Vagina (tissue), 2 donors: ENCODE measurements around the gene INPP5J. TPM values are rescaled to one million over a fixed set of nuclear protein-coding genes. Genes with fewer than 3 reads are reported as not detected.

Experiments
- DNase-seq, 2 donors: peaks; one replicate each; pipeline ENCODE4 v3.0.0-alpha.2; 2017; ENCODE audit errors: extremely low spot score in 2 of 2
- H3K27ac ChIP-seq: fragments of 200-600 bp; sonication (generic); one replicate; pipeline ENCODE4 v1.5.1; 2019
- H3K27me3 ChIP-seq: fragments of 200-600 bp; sonication (generic); one replicate; pipeline ENCODE4 v1.5.1; 2019
- H3K36me3 ChIP-seq, 2 donors: fragments of 200-600 bp; sonication (generic); one replicate each; pipeline ENCODE4 v1.5.1; 2017 to 2019
- H3K4me1 ChIP-seq: fragments of 200-600 bp; sonication (generic); one replicate; pipeline ENCODE4 v1.5.1; 2019
- H3K4me3 ChIP-seq, 2 donors: fragments of 200-600 bp; sonication (generic); 1 replicate in 1 of 2; 2 replicates in 1 of 2; pipeline ENCODE4 v1.5.1; 2016 to 2019
- H3K9me3 ChIP-seq: fragments of 200-600 bp; sonication (generic); one replicate; pipeline ENCODE4 v1.5.1; 2019
- POLR2A ChIP-seq, 2 donors: fragments of 450-650 bp; IDR thresholded peaks; one replicate each; pipeline ENCODE4 v1.6.1; 2017; ENCODE audit warnings: antibody characterized with exemption in 2 of 2, mild to moderate bottlenecking in 2 of 2, moderate library complexity in 2 of 2
- POLR2AphosphoS5 ChIP-seq, 2 donors: sonication (generic); formaldehyde crosslinking; IDR thresholded peaks; one replicate each; pipeline ENCODE4 v1.9.0; 2017; ENCODE audit warnings: antibody characterized with exemption in 2 of 2, mild to moderate bottlenecking in 2 of 2, low read depth in 1 of 2; ENCODE audit not compliant: insufficient read depth in 1 of 2
- intact Hi-C: fragments of 100-400 bp; cut with DNase I; formaldehyde crosslinking; loops from one replicate; pipeline ENCODE4 v1.15.1; 2023
- total RNA-seq: library from RNA; depleted of rRNA; stranded (reverse); fragments of >200 nt; gene quantifications from one replicate; pipeline ENCODE4 v1.2.3, GENCODE V29; 2016
- TF ChIP-seq, protein P1 (sequence below), 3 experiments: fragments of 450-650 bp in 2 of 3; fragments of 200-600 bp in 1 of 3; sonication (generic) in 1 of 3; IDR thresholded peaks; one replicate each; pipeline ENCODE4 v1.5.1; 2017 to 2019; ENCODE audit warnings: antibody characterized with exemption in 3 of 3, mild to moderate bottlenecking in 2 of 3, moderate library complexity in 2 of 3

The INPP5J gene
- total RNA-seq, 1 donor from 2014 or later = 5.9 TPM

DNA sequence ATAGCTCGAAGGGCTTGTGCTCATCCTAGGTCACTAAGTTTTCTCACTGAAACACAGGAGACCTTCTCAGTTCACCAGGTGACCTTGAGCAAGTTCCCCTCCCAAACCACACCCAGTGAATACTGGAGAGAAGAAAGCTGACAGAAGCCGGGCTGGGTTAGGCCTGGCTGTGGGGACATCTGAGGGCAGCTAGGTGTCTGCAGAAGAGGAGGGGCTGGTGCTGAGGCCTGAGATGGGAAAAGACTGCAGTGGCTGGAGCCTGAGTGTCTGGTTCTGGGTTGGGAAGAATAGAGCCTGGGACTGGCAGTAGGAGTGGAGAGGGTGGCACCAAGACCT, 602 bp upstream of the INPP5J start:
- Histone ChIP-seq H3K4me3 (peak overlapping the region in 1 of 2 donors; percentile 41), H3K9me3 (no peaks in the 10 kb centered on the region), H3K27me3 (no peaks in the 10 kb centered on the region), H3K4me1 (peaks cover 14% of the 10 kb centered on the region), H3K36me3 (no peaks in the 10 kb centered on the region), H3K27ac (no peak overlapping the region)
- no peak for DNase-seq
- TF ChIP-seq, protein P1, sequence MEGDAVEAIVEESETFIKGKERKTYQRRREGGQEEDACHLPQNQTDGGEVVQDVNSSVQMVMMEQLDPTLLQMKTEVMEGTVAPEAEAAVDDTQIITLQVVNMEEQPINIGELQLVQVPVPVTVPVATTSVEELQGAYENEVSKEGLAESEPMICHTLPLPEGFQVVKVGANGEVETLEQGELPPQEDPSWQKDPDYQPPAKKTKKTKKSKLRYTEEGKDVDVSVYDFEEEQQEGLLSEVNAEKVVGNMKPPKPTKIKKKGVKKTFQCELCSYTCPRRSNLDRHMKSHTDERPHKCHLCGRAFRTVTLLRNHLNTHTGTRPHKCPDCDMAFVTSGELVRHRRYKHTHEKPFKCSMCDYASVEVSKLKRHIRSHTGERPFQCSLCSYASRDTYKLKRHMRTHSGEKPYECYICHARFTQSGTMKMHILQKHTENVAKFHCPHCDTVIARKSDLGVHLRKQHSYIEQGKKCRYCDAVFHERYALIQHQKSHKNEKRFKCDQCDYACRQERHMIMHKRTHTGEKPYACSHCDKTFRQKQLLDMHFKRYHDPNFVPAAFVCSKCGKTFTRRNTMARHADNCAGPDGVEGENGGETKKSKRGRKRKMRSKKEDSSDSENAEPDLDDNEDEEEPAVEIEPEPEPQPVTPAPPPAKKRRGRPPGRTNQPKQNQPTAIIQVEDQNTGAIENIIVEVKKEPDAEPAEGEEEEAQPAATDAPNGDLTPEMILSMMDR (IDR thresholded peaks at IDR 0.05) = no peak
- TF ChIP-seq POLR2AphosphoS5 (IDR thresholded peaks at IDR 0.05; ENCODE audit: insufficient read depth in 1 of 2, low read depth in 1 of 2) (no peak), POLR2A (IDR thresholded peaks at IDR 0.05) (no peak)
- intact Hi-C loops = no loop called here

DNA sequence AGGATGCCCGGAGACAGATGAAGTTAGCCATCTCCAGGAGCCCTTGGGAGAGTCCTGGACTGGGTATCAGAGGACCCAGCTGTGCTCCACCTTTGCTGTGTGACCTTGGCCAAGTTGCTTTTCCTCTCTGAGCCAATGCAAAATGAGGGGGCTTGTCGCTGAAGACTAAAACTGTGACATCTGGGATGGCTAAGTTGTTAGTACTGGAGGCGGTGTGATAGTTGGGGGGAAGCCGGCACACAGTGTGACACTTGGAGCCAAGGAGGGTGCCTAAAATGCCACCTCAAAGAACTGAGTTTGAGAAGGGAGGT, 481 bp downstream of the INPP5J start:
- peak overlapping the region in 1 of 2 donors; percentile 41 for H3K4me3 ChIP-seq
- DNase-seq = no peak
- H3K36me3 ChIP-seq = no peaks in the 10 kb centered on the region
- H3K4me1 ChIP-seq = peaks cover 14% of the 10 kb centered on the region
- H3K27ac ChIP-seq = no peak overlapping the region
- H3K27me3 ChIP-seq = no peaks in the 10 kb centered on the region
- intact Hi-C loops = no loop called here
- no peaks in the 10 kb centered on the region for H3K9me3 ChIP-seq
- TF ChIP-seq POLR2A (IDR thresholded peaks at IDR 0.05) = no peak
- TF ChIP-seq POLR2AphosphoS5 (IDR thresholded peaks at IDR 0.05; ENCODE audit: insufficient read depth in 1 of 2, low read depth in 1 of 2) = no peak
- TF ChIP-seq, protein P1 (IDR thresholded peaks at IDR 0.05) = no peak

DNA sequence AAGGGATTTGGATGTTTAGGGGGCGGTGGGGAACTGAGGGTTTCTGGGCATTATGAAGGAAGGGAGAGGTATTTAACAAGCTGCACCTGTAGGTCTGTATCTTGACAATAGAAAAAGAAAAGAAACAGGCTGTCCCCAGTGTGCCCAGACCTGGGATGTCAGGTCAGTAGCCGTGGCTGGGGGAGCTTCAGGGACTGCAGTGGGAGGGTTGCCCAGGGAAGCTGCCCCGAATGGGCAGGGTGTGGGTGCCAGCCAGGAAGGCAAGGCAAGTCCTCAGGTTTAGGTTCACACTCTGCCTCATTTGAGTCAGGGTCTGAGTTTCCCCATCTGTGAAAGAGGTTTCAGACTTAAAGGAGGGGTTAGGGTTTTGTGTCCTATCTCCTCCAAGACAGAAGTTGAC, 1.5 kb downstream of the INPP5J start:
- Histone ChIP-seq H3K36me3 (no peaks in the 10 kb centered on the region), H3K27ac (no peak overlapping the region), H3K27me3 (no peaks in the 10 kb centered on the region), H3K4me3 (no peak overlapping the region), H3K4me1 (peaks cover 14% of the 10 kb centered on the region), H3K9me3 (no peaks in the 10 kb centered on the region)
- DNase-seq = no peak
- no peak for TF ChIP-seq POLR2A (IDR thresholded peaks at IDR 0.05)
- TF ChIP-seq POLR2AphosphoS5 (IDR thresholded peaks at IDR 0.05; ENCODE audit: insufficient read depth in 1 of 2, low read depth in 1 of 2) = no peak
- TF ChIP-seq, protein P1 (IDR thresholded peaks at IDR 0.05) = no peak
- intact Hi-C loops = no loop called here

DNA sequence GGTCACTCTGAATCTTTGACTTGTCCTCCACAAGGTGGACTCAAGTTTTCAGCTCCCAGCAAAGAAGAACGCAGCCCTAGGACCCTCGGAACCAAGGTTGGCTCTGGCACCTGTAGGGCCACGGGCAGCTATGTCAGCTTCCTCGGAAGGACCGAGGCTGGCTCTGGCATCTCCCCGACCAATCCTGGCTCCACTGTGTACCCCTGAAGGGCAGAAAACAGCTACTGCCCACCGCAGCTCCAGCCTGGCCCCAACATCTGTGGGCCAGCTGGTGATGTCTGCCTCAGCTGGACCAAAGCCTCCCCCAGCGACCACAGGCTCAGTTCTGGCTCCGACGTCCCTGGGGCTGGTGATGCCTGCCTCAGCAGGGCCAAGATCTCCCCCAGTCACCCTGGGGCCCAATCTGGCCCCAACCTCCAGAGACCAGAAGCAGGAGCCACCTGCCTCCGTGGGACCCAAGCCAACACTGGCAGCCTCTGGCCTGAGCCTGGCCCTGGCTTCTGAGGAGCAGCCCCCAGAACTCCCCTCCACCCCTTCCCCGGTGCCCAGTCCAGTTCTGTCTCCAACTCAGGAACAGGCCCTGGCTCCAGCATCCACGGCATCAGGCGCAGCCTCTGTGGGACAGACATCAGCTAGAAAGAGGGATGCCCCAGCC, 2.2 kb downstream of the INPP5J start:
- no peak for DNase-seq
- peaks cover 14% of the 10 kb centered on the region for H3K4me1 ChIP-seq
- no peak for TF ChIP-seq POLR2AphosphoS5 (IDR thresholded peaks at IDR 0.05; ENCODE audit: insufficient read depth in 1 of 2, low read depth in 1 of 2)
- TF ChIP-seq, protein P1 (IDR thresholded peaks at IDR 0.05) = no peak
- no peak for TF ChIP-seq POLR2A (IDR thresholded peaks at IDR 0.05)
- intact Hi-C loops = no loop called here
- no peaks in the 10 kb centered on the region for H3K27me3 ChIP-seq
- no peaks in the 10 kb centered on the region for H3K36me3 ChIP-seq
- no peak overlapping the region for H3K4me3 ChIP-seq
- no peak overlapping the region for H3K27ac ChIP-seq
- no peaks in the 10 kb centered on the region for H3K9me3 ChIP-seq

DNA sequence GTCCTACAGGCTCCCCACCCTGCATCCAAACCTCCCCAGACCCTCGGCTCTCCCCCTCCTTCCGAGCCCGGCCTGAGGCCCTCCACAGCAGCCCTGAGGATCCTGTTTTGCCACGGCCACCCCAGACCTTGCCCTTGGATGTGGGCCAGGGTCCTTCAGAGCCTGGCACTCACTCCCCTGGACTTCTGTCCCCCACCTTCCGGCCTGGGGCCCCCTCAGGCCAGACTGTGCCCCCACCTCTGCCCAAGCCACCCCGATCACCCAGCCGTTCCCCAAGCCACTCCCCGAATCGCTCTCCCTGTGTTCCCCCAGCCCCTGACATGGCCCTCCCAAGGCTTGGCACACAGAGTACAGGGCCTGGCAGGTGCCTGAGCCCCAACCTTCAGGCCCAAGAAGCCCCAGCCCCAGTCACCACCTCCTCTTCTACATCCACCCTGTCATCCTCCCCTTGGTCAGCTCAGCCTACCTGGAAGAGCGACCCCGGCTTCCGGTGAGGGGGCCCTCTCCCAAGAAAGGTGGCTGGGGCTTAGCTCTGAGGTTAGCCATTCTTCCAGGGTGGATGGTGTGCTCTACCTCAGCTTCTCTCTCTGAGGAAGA, 2.9 kb downstream of the INPP5J start:
- Histone ChIP-seq H3K36me3 (no peaks in the 10 kb centered on the region), H3K27me3 (no peaks in the 10 kb centered on the region), H3K27ac (no peak overlapping the region), H3K4me1 (peaks cover 14% of the 10 kb centered on the region), H3K9me3 (no peaks in the 10 kb centered on the region), H3K4me3 (no peak overlapping the region)
- TF ChIP-seq, protein P1 (IDR thresholded peaks at IDR 0.05) = no peak
- no peak for TF ChIP-seq POLR2A (IDR thresholded peaks at IDR 0.05)
- no peak for TF ChIP-seq POLR2AphosphoS5 (IDR thresholded peaks at IDR 0.05; ENCODE audit: insufficient read depth in 1 of 2, low read depth in 1 of 2)
- intact Hi-C loops = no loop called here
- no peak for DNase-seq
